ENCODE measurements around the gene RUNX1. TPM values are rescaled to one million over a fixed set of nuclear protein-coding genes. Genes with fewer than 3 reads are reported as not detected.
"Not testable (repeated sequence)": the region's sequence is repeated elsewhere in the genome, so short reads cannot be mapped to it uniquely, and the experiment has no call there.

Gene RUNX1
- total and polyA plus RNA-seq, 4 donors, result 23.3 to 100 (median 33.4) TPM

DNA sequence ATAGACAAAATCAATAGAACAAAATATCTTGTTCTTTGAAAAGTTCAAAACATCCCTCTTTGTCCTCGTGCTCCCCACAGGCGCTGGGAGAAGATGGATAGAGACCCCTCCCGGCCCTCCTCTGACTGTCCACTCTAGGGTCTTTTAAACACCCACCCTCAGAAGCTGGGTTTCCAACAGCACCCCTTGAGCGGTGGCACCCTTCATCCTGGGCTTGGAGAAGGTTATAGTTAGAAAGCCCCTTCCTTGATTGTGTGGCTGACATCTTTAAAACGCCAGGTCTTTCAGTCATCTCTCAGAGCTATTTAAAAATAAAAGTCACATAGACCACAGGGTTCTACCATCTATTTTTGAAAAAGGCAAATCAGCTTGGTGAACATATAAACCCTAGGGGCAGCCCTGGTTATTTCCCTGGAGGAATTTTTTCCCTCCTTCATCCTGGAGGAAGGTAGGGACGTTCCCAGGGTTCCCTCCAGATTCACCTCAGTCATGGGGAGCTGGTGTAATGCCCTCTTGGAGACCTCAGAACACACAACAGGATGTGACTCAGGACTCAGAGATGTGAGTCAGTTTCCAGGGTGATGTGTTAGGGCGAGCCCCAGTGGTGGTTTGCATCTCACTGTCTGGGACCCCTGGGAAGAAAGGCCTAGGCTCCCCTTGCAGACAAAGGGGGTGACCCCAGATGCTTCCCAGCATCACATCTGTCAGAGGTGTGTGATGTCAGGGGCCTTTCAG is 241.8 kb downstream of the RUNX1 start:
- TF ChIP-seq, protein P1, sequence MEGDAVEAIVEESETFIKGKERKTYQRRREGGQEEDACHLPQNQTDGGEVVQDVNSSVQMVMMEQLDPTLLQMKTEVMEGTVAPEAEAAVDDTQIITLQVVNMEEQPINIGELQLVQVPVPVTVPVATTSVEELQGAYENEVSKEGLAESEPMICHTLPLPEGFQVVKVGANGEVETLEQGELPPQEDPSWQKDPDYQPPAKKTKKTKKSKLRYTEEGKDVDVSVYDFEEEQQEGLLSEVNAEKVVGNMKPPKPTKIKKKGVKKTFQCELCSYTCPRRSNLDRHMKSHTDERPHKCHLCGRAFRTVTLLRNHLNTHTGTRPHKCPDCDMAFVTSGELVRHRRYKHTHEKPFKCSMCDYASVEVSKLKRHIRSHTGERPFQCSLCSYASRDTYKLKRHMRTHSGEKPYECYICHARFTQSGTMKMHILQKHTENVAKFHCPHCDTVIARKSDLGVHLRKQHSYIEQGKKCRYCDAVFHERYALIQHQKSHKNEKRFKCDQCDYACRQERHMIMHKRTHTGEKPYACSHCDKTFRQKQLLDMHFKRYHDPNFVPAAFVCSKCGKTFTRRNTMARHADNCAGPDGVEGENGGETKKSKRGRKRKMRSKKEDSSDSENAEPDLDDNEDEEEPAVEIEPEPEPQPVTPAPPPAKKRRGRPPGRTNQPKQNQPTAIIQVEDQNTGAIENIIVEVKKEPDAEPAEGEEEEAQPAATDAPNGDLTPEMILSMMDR (IDR thresholded peaks at IDR 0.05; ENCODE audit: control extremely low read depth, extremely low read depth), result no peak
- DNase-seq (no peak), ATAC-seq (ENCODE audit: insufficient read depth, low FRiP score) (peak; percentile 56)
- no peak overlapping the region for H3K4me3 ChIP-seq
- no peak overlapping the region for H3K9ac ChIP-seq (ENCODE audit: insufficient read depth in 1 of 2, low read length in 2 of 2)
- H3K27ac ChIP-seq (ENCODE audit: low read depth in 1 of 2, low read length in 1 of 2), result peak overlapping the region in 1 of 2 donors; percentile 30
- H3K27me3 ChIP-seq (ENCODE audit: control insufficient read depth in 3 of 3, insufficient read depth in 3 of 3, low read length in 2 of 3), result no peaks in the 10 kb centered on the region
- WGBS, 2 donors, result 75 to 82% methylated on average over 7 of the region's 7 CpGs
- H3K36me3 ChIP-seq (ENCODE audit: control insufficient read depth in 4 of 4, insufficient read depth in 4 of 4, low read length in 4 of 4), result peaks cover 0 to 4% (median 0%) of the 10 kb centered on the region in 4 donors
- H3K4me1 ChIP-seq (ENCODE audit: control insufficient read depth in 5 of 5, insufficient read depth in 5 of 5, low read length in 5 of 5), result peaks cover 0 to 2% (median 0%) of the 10 kb centered on the region in 5 donors
- H3K9me3 ChIP-seq (ENCODE audit: control insufficient read depth in 4 of 4, insufficient read depth in 3 of 4, low read length in 3 of 4), result no peaks in the 10 kb centered on the region

DNA sequence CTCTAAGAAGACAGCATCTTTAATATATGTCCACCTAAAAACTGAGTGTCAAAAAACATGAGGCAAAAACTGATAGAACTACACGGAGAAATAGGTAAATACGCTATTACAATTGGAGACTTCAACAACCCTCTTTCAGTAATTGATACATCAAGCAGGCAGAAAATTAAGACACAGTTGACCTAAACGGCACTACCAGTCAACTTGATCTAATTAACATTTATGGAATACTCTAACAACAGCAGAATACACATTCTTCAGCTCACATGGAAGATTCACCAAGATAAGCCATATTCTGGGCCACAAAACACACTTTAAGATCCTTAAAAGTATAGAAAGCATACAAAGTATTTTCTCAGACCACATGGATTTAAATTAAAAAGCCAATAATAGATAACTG is 242.7 kb downstream of the RUNX1 start:
- TF ChIP-seq, protein P1 (IDR thresholded peaks at IDR 0.05; ENCODE audit: control extremely low read depth, extremely low read depth), result no peak
- no peak for ATAC-seq (ENCODE audit: insufficient read depth, low FRiP score)
- H3K27me3 ChIP-seq (ENCODE audit: control insufficient read depth in 3 of 3, insufficient read depth in 3 of 3, low read length in 2 of 3), result no peaks in the 10 kb centered on the region

DNA sequence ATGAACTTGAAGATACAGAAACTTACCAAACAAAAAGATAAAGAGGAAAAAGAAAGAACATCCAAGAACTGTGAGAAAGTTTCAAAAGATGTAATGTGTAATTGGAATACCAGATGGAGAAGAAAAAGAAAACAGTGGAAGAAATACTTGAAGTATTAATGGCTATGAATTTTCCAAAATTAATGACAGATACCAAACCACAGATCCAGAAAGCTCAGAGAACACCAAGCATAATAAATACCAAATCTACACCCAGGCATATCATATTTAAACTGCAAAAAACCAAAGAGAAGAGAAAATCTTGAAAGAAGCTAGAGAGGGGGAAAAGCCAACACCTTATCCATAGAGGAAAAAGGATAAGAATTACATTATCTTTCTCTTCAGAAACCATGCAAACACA is 243.9 kb downstream of the RUNX1 start:
- Histone ChIP-seq H3K4me3 (no peak overlapping the region), H3K27ac (ENCODE audit: low read depth in 1 of 2, low read length in 1 of 2) (no peak overlapping the region), H3K9me3 (ENCODE audit: control insufficient read depth in 4 of 4, insufficient read depth in 3 of 4, low read length in 3 of 4) (no peaks in the 10 kb centered on the region), H3K27me3 (ENCODE audit: control insufficient read depth in 3 of 3, insufficient read depth in 3 of 3, low read length in 2 of 3) (no peaks in the 10 kb centered on the region), H3K9ac (ENCODE audit: insufficient read depth in 1 of 2, low read length in 2 of 2) (no peak overlapping the region), H3K36me3 (ENCODE audit: control insufficient read depth in 4 of 4, insufficient read depth in 4 of 4, low read length in 4 of 4) (peaks cover 0 to 2% (median 0%) of the 10 kb centered on the region in 4 donors), H3K4me1 (ENCODE audit: control insufficient read depth in 5 of 5, insufficient read depth in 5 of 5, low read length in 5 of 5) (peaks cover 0 to 3% (median 0%) of the 10 kb centered on the region in 5 donors)
- ATAC-seq (ENCODE audit: insufficient read depth, low FRiP score), result no peak
- TF ChIP-seq, protein P1 (IDR thresholded peaks at IDR 0.05; ENCODE audit: control extremely low read depth, extremely low read depth), result no peak
- DNase-seq, result no peak

More for the DNA sequence above, 242.7 kb downstream of the RUNX1 start:
- no peak overlapping the region for H3K4me3 ChIP-seq
- H3K4me1 ChIP-seq (ENCODE audit: control insufficient read depth in 5 of 5, insufficient read depth in 5 of 5, low read length in 5 of 5), result peaks cover 0 to 2% (median 0%) of the 10 kb centered on the region in 5 donors
- no peak for DNase-seq
- no peak overlapping the region for H3K27ac ChIP-seq (ENCODE audit: low read depth in 1 of 2, low read length in 1 of 2)
- H3K9me3 ChIP-seq (ENCODE audit: control insufficient read depth in 4 of 4, insufficient read depth in 3 of 4, low read length in 3 of 4), result no peaks in the 10 kb centered on the region
- WGBS, 2 donors, result 97 to 99% methylated on average over 3 of the region's 3 CpGs
- no peak overlapping the region for H3K9ac ChIP-seq (ENCODE audit: insufficient read depth in 1 of 2, low read length in 2 of 2)
- H3K36me3 ChIP-seq (ENCODE audit: control insufficient read depth in 4 of 4, insufficient read depth in 4 of 4, low read length in 4 of 4), result peaks cover 0 to 4% (median 0%) of the 10 kb centered on the region in 4 donors

DNA sequence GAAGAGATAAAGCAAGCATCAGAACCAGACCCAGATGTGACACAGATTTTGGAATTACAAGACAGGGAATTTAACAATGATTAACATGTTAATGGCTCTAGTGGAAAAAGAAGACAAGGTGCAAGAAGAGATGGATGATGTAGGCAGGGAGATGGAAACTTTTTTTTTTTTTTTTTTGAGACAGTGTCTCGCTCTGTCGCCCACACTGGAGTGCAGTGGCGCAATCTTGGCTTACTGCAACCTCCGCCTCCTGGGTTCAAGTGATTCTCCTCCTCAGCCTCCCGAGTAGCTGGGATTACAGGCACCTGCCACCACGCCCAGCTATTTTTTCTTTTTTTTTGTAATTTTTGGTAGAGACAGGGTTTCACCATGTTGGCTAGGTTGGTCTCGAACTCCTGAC is 244.5 kb downstream of the RUNX1 start:
- not testable (repeated sequence) for H3K27me3 ChIP-seq (ENCODE audit: control insufficient read depth in 3 of 3, insufficient read depth in 3 of 3, low read length in 2 of 3); ATAC-seq (ENCODE audit: insufficient read depth, low FRiP score); H3K4me1 ChIP-seq (ENCODE audit: control insufficient read depth in 5 of 5, insufficient read depth in 5 of 5, low read length in 5 of 5); H3K9ac ChIP-seq (ENCODE audit: insufficient read depth in 1 of 2, low read length in 2 of 2); H3K27ac ChIP-seq (ENCODE audit: low read depth in 1 of 2, low read length in 1 of 2); DNase-seq; H3K36me3 ChIP-seq (ENCODE audit: control insufficient read depth in 4 of 4, insufficient read depth in 4 of 4, low read length in 4 of 4); H3K9me3 ChIP-seq (ENCODE audit: control insufficient read depth in 4 of 4, insufficient read depth in 3 of 4, low read length in 3 of 4); H3K4me3 ChIP-seq
- WGBS, 2 donors, result 63 to 79% methylated on average over 7 of the region's 7 CpGs

Data from lung (tissue), 12 donors.